PFSK-1 (cell line): Measurements from ENCODE around the gene CCDC43.

ENCODE experiments used
- FOXP2 ChIP-seq: optimal IDR thresholded peaks from 2 replicates; pipeline ENCODE3; 2011; ENCODE audit warnings: borderline replicate concordance, control low read depth, inconsistent platforms; ENCODE audit not compliant: insufficient read depth; ENCODE audit errors: extremely low read length, extremely low read depth
- POLR2AphosphoS5 ChIP-seq: IDR thresholded peaks from 2 replicates; pipeline ENCODE4 v1.6.1; 2012; ENCODE audit warnings: low read depth, mild to moderate bottlenecking, control low read depth, low read length, moderate library complexity
- SIN3A ChIP-seq: IDR thresholded peaks from 2 replicates; pipeline ENCODE4 v1.6.1; 2012; ENCODE audit warnings: mild to moderate bottlenecking, low read length, moderate library complexity, borderline replicate concordance; ENCODE audit not compliant: insufficient read depth
- TAF1 ChIP-seq: IDR thresholded peaks from 2 replicates; pipeline ENCODE4 v1.6.1; 2012; ENCODE audit warnings: low read length, control low read depth, borderline replicate concordance; ENCODE audit not compliant: insufficient read depth
- TF ChIP-seq, protein P1 (sequence below), 2 experiments: IDR thresholded peaks; 2 replicates each; pipeline versions ENCODE4 v1.6.1 to v1.8.0; 2011 to 2012; ENCODE audit warnings: low read depth in 2 of 2, low read length in 2 of 2, control low read depth in 1 of 2, inconsistent platforms in 1 of 2, mild to moderate bottlenecking in 1 of 2, moderate library complexity in 1 of 2; ENCODE audit not compliant: insufficient read depth in 1 of 2

The CCDC43 gene

DNA sequence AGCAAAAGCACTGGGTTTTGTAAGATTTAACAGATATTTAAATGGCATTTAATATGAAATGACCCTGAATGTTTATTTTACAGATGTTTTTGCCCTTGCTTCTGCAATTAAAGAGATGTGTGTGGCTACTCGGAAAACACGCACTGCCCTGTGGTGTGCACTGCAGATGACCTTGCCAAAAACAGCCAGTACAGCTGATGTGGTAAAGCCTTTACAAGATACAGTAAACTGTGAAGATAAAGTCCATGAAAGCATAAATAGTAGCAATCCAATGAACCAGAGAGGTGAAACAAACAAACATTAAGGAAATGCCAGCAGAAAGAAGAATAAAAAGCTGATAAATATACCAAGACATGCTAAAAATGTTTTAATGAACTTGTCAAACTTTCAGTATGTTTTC is 15.7 kb downstream of the CCDC43 start:
- TF ChIP-seq, protein P1, sequence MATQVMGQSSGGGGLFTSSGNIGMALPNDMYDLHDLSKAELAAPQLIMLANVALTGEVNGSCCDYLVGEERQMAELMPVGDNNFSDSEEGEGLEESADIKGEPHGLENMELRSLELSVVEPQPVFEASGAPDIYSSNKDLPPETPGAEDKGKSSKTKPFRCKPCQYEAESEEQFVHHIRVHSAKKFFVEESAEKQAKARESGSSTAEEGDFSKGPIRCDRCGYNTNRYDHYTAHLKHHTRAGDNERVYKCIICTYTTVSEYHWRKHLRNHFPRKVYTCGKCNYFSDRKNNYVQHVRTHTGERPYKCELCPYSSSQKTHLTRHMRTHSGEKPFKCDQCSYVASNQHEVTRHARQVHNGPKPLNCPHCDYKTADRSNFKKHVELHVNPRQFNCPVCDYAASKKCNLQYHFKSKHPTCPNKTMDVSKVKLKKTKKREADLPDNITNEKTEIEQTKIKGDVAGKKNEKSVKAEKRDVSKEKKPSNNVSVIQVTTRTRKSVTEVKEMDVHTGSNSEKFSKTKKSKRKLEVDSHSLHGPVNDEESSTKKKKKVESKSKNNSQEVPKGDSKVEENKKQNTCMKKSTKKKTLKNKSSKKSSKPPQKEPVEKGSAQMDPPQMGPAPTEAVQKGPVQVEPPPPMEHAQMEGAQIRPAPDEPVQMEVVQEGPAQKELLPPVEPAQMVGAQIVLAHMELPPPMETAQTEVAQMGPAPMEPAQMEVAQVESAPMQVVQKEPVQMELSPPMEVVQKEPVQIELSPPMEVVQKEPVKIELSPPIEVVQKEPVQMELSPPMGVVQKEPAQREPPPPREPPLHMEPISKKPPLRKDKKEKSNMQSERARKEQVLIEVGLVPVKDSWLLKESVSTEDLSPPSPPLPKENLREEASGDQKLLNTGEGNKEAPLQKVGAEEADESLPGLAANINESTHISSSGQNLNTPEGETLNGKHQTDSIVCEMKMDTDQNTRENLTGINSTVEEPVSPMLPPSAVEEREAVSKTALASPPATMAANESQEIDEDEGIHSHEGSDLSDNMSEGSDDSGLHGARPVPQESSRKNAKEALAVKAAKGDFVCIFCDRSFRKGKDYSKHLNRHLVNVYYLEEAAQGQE (IDR thresholded peaks at IDR 0.05; ENCODE audit: insufficient read depth in 1 of 2, low read depth in 2 of 2, low read length in 2 of 2), result no peak
- TF ChIP-seq POLR2AphosphoS5 (no peak), TAF1 (no peak), FOXP2 (no peak), SIN3A (no peak)

DNA sequence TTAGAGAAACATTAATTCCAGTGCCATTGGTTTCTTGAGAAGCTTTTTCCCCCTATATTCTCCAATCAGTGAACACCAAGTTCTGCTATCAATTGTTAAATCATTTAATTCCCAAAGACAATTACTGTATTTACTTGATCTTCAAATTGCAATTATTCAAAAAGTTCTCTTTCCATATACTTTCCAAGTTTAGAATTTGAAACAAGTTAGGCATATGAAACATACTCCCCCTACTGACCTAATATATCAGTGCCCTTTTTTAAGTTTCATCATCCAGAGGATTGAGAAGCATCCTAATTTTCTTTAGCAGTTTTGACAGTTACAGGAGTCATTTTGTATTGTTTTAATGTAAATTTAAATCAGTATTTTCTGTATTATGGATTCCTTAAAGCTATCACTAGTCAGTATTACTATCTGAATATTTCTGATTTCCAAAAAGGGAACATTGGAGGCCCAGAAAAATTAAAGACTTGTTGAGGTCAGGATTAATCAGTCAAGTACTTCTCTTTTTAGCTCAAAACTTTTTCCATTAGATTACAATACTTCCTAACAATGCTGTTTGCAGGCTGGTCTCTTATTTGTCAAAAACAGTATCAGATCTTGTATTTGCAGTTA is 17.0 kb downstream of the CCDC43 start:
- TF ChIP-seq SIN3A, result no peak

GRCh38 chr17:44666006-44666405 is 23.6 kb downstream of the CCDC43 start:
- TF ChIP-seq TAF1, result no peak
- TF ChIP-seq SIN3A, result no peak
- no peak for TF ChIP-seq FOXP2
- TF ChIP-seq POLR2AphosphoS5, result no peak
- TF ChIP-seq, protein P1 (IDR thresholded peaks at IDR 0.05; ENCODE audit: insufficient read depth in 1 of 2, low read depth in 2 of 2, low read length in 2 of 2), result no peak

- TF ChIP-seq SIN3A (no peak), POLR2AphosphoS5 (no peak), FOXP2 (no peak), TAF1 (no peak)
- TF ChIP-seq, protein P1 (IDR thresholded peaks at IDR 0.05; ENCODE audit: insufficient read depth in 1 of 2, low read depth in 2 of 2, low read length in 2 of 2), result no peak
Measured at GRCh38 chr17:44664867-44665266, 24.7 kb downstream of the CCDC43 start.

GRCh38 chr17:44663095-44663494 is 26.5 kb downstream of the CCDC43 start:
- TF ChIP-seq TAF1 (no peak), SIN3A (no peak), POLR2AphosphoS5 (no peak), FOXP2 (no peak)
- TF ChIP-seq, protein P1 (IDR thresholded peaks at IDR 0.05; ENCODE audit: insufficient read depth in 1 of 2, low read depth in 2 of 2, low read length in 2 of 2), result no peak
